NT2/D1 (cell line): ENCODE data around the gene PRKAR1A.

Experiments used
- SUZ12 ChIP-seq: IDR thresholded peaks from 2 replicates; pipeline ENCODE4 v1.6.1; 2011; ENCODE audit not compliant: insufficient read length, insufficient read depth; ENCODE audit errors: extremely low read depth
- YY1 ChIP-seq: IDR thresholded peaks from 2 replicates; pipeline ENCODE4 v1.6.1; 2011; ENCODE audit not compliant: insufficient read length, insufficient read depth
- ZNF274 ChIP-seq: IDR thresholded peaks from 2 replicates; pipeline ENCODE4 v1.6.1; 2011; ENCODE audit warnings: mild to moderate bottlenecking, low read depth, low read length

DNA sequence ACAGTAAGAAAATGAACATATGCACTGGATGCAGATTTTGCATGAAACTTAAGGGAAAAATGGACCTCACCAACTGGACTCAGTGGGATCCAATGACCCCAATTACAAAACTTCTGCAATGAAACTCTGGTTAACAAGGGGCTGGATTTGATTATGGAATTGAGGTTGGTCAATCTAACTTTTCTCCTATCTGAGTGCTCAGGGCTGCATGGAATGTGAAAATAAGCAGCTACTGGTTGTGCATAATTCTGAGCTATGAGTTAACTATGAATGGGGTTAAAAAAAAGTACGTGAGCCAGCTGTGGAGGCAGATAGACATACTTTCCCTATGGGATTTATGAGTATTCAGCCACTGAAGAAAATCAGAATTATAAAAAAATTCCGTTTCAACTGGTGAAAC is 79.8 kb downstream of the PRKAR1A start:
- TF ChIP-seq YY1, result no peak
- no peak for TF ChIP-seq ZNF274
- no peak for TF ChIP-seq SUZ12
